Measurements from ENCODE around the gene ADPRHL1. TPM values are rescaled to one million over a fixed set of nuclear protein-coding genes. Genes with fewer than 3 reads are reported as not detected.
"Not testable (repeated sequence)": the region's sequence is repeated elsewhere in the genome, so short reads cannot be mapped to it uniquely, and the experiment has no call there.

Gene ADPRHL1
- total RNA-seq, 1 donor from 2014 or later: 480 TPM

- no peak for DNase-seq (ENCODE audit: low spot score)
- intact Hi-C loops (cut with DNase I): no loop called here
Measured at GRCh38 chr13:113460599-113460998, 7.3 kb upstream of the ADPRHL1 start.

- intact Hi-C loops (cut with DNase I): no loop called here
- no peak for DNase-seq (ENCODE audit: low spot score)
Measured at GRCh38 chr13:113460064-113460555, 6.8 kb upstream of the ADPRHL1 start.

- no peak for DNase-seq (ENCODE audit: low spot score)
- intact Hi-C loops (cut with DNase I): loop anchor here (2.0 to 5.0 kb wide), 3 partner anchors 34 to 104 kb away; partner anchors contain the start of gene DCUN1D2
Measured at GRCh38 chr13:113458253-113459065, 5.2 kb upstream of the ADPRHL1 start.

GRCh38 chr13:113457510-113457909 is 4.2 kb upstream of the ADPRHL1 start:
- intact Hi-C loops (cut with DNase I): loop anchor here (5.0 kb wide), 2 partner anchors 35 to 90 kb away; partner anchors contain the start of gene DCUN1D2

GRCh38 chr13:113456116-113456702 is 2.9 kb upstream of the ADPRHL1 start:
- no peak for DNase-seq (ENCODE audit: low spot score)
- intact Hi-C loops (cut with DNase I): loop anchor here (5.0 kb wide), 2 partner anchors 36 to 91 kb away; partner anchors contain the start of gene DCUN1D2

More at GRCh38 chr13:113457510-113457909, 4.2 kb upstream of the ADPRHL1 start:
- DNase-seq (ENCODE audit: low spot score): no peak

- intact Hi-C loops (cut with DNase I): loop anchor here (5.0 kb wide), 2 partner anchors 37 to 92 kb away; partner anchors contain the start of gene DCUN1D2
Measured at GRCh38 chr13:113455384-113455783, 2.1 kb upstream of the ADPRHL1 start.

GRCh38 chr13:113454936-113455335 is 1.6 kb upstream of the ADPRHL1 start:
- DNase-seq (ENCODE audit: low spot score): no peak
- intact Hi-C loops (cut with DNase I): loop anchor here (5.0 kb wide), 3 partner anchors 37 to 92 kb away; partner anchors contain the start of gene DCUN1D2

More at GRCh38 chr13:113455384-113455783, 2.1 kb upstream of the ADPRHL1 start:
- no peak for DNase-seq (ENCODE audit: low spot score)

GRCh38 chr13:113452466-113452865 is 822 bp downstream of the ADPRHL1 start:
- intact Hi-C loops (cut with DNase I): loop anchor here (5.0 kb wide), 1 partner anchor 40 kb away; no protein-coding TSS in a partner anchor
- DNase-seq (ENCODE audit: low spot score): no peak

GRCh38 chr13:113451951-113452421 is 1.3 kb downstream of the ADPRHL1 start:
- peak; percentile 88 for DNase-seq (ENCODE audit: low spot score)
- intact Hi-C loops (cut with DNase I): loop anchor here (5.0 kb wide), 1 partner anchor 40 kb away; no protein-coding TSS in a partner anchor

GRCh38 chr13:113450861-113451620 is 2.2 kb downstream of the ADPRHL1 start:
- intact Hi-C loops (cut with DNase I): loop anchor here (5.0 kb wide), 1 partner anchor 39 kb away; no protein-coding TSS in a partner anchor
- DNase-seq (ENCODE audit: low spot score): not testable (repeated sequence)

GRCh38 chr13:113450348-113450744 is 2.9 kb downstream of the ADPRHL1 start:
- not testable (repeated sequence) for DNase-seq (ENCODE audit: low spot score)
- intact Hi-C loops (cut with DNase I): loop anchor here (5.0 kb wide), 1 partner anchor 38 kb away; no protein-coding TSS in a partner anchor

- intact Hi-C loops (cut with DNase I): loop anchor here (5.0 kb wide), 1 partner anchor 38 kb away; no protein-coding TSS in a partner anchor
- DNase-seq (ENCODE audit: low spot score): no peak
Measured at GRCh38 chr13:113449693-113450347, 3.5 kb downstream of the ADPRHL1 start.

GRCh38 chr13:113448885-113449692 is 4.2 kb downstream of the ADPRHL1 start:
- intact Hi-C loops (cut with DNase I): no loop called here
- no peak for DNase-seq (ENCODE audit: low spot score)

GRCh38 chr13:113448545-113448884 is 4.8 kb downstream of the ADPRHL1 start:
- intact Hi-C loops (cut with DNase I): no loop called here
- DNase-seq (ENCODE audit: low spot score): no peak

GRCh38 chr13:113447596-113447995 is 5.7 kb downstream of the ADPRHL1 start:
- intact Hi-C loops (cut with DNase I): no loop called here

GRCh38 chr13:113446488-113446854 is 6.8 kb downstream of the ADPRHL1 start:
- DNase-seq (ENCODE audit: low spot score): no peak

More at GRCh38 chr13:113447596-113447995, 5.7 kb downstream of the ADPRHL1 start:
- no peak for DNase-seq (ENCODE audit: low spot score)

GRCh38 chr13:113445791-113446487 is 7.3 kb downstream of the ADPRHL1 start:
- intact Hi-C loops (cut with DNase I): no loop called here
- no peak for DNase-seq (ENCODE audit: low spot score)

More at GRCh38 chr13:113446488-113446854, 6.8 kb downstream of the ADPRHL1 start:
- intact Hi-C loops (cut with DNase I): no loop called here
